ENCODE measurements around the gene OR5W2.
"Not testable (repeated sequence)": the region's sequence is repeated elsewhere in the genome, so short reads cannot be mapped to it uniquely, and the experiment has no call there.

Gene OR5W2

DNA sequence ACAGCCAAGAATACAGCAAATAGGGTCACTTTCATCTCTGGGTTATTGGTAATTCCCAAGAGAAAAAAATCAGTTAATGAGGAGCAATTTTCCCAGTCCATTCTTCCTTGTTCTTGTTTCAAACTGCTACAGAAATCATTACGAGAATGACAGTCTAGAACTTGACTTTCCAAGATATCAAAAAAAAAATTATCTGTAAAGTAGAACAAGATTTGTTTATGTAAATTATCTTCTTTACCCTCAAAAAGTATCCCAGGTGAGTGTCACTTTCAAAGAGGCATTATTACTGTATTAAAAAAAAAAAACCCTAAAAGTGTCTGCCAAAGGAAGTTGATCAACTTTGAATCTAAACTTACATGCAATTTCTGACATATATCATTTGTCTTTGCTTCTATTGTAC is at the start of gene OR5W2:
OR5W2 (minus strand) TSS at position 101 of the 400 bp plus-strand sequence; CDS start at position 101, 0 bp downstream.
- DNase-seq: no peak

DNA sequence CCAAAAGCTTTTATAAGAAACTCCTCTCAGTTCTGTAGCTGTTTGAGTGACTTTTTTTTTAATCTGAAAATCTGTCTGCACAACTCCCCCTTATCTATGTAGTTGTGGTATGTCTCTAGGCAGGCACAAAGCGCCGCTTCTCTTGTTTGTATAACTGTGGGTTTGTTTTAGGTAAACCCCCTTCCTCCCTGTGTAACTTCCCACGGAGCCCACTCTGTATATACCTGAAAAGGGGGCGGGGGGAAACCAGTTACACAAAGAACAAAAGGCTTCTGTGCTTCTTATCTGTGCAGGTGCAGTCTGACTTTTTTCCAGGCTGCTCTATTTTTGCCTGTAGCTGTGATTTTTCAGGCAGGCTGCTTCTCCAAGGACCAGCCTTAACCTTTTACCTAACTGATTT is 42.1 kb upstream of the OR5W2 start:
- DNase-seq: no peak

DNA sequence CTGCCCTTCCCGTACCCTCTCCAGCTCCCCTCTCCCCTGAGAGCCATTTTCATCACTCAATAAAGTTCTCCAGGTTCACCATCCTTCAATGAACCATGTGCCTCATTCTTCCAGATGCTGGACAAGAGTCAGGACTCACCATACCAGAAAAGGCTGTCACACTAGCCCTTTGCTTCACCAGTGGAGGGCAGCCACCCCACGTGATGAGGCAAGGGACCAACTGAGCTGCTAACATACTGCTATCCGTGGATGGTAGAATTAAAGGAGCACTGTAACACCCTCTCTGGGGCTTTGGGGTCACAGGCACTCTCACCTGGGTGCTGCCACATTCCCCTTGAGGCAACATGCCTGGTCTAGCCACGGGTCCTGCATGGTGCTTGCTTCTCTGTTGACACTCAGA is 34.9 kb upstream of the OR5W2 start:
- no peak for DNase-seq

DNA sequence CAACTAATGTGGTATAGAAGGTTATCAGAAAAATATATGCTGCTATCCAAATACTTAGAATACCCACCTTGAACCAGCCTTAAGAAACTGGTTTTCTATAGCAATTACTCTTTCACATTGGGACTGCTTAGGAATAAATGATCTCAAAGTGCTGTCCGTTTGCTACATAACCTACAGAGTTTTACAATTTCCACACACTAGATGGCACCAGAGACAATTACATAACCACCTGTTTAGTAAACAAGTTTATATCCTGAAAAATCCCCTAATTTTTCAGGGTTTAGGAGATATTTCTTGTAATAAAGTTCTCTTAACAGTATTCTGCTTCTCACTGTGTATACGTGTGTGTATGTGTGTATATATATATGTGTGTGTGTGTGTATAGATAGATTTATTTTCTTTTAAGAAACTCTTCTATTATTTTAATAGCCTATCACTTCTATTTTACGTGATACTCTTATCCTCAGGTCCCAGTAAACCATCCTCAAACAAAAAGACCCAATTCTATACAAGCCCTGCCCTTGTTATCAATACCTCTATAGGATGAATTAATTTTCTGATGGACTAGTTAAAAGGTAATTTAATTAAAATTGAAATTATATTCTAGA is 28.5 kb upstream of the OR5W2 start:
- DNase-seq: peak; percentile 59

DNA sequence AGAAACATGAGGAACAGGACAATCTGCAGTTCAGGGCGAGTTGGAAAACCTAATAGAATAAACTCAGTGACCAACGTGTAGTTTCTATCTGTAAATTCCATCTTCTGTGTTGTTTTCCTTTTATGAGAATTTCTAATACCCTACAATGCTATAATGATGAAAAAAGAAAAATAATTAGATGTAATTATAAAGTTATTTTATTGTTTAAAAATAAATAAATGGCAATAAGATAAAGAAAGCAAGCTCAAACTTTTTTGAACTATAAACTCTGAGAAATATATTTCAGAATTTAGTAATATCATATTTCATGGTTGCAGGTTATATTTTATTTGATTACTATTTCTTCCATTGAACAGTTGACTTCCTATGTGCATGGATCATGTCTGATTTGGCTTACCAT is 21.9 kb upstream of the OR5W2 start, which contains the start of gene OR5I1:
OR5I1 (minus strand) TSS at position 101 of the 400 bp plus-strand sequence; CDS start at position 101, 0 bp downstream.
- DNase-seq: no peak

DNA sequence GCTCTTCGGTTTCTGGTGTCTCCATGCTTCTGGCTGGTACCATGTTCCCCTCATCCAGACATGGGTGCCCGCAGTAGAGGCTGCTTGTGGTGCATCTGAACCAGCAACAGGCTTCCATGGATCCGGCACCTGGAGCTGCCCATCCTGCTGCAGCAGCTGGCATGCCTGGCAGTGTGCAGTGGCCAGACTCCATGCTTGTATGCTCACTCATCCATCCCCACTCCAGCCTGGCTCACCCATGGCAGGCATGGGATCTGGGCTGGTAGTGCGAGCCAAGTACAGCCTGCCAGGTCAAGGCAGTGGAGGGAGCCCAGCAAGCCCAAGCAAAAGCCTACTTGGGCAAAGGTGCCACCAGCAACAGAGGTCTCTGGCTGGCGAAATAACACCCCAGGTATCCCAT is 6.2 kb upstream of the OR5W2 start:
- no peak for DNase-seq

DNA sequence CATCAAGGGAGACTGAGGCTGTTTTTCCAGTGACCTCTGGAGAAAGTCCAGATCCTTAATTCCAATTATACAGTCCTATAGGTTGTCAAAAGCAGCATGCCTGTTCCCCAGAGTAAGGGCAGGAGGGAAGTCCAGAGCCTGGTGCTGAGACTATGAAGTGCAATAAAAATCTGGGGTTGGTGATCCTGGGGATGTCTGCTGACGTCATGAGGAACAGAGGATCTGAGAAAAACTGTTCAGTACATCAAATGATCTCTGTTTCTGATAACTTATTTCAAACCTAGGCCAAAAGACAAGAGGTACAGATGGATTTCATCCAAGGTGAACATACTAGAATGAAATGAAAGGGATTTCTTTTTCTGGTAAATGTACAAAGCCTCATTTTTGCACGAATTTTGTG is 12.1 kb downstream of the OR5W2 start:
- no peak for DNase-seq

GRCh38 chr11:55895216-55895615 is 19.2 kb downstream of the OR5W2 start:
- no peak for DNase-seq

DNA sequence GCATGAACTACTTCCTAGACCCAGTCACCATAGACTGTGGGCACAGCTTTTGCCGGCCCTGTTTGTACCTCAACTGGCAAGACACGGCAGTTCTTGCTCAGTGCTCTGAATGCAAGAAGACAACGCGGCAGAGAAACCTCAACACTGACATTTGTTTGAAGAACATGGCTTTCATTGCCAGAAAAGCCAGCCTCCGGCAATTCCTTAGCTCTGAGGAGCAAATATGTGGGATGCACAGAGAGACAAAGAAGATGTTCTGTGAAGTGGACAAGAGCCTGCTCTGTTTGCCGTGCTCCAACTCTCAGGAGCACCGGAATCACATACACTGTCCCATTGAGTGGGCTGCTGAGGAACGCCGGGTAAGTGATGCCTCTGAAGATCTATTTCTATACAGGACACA is 28.9 kb downstream of the OR5W2 start:
- not testable (repeated sequence) for DNase-seq

- DNase-seq: not testable (repeated sequence)
Observed at GRCh38 chr11:55884995-55885394, 29.4 kb downstream of the OR5W2 start.

GRCh38 chr11:55882997-55883396 is 31.4 kb downstream of the OR5W2 start, which contains the start of gene TRIM51:
Gene TRIM51, plus strand, starts transcription at chr11:55883297. Its CDS starts 2,132 bp downstream, at chr11:55885429.
- not testable (repeated sequence) for DNase-seq

DNA sequence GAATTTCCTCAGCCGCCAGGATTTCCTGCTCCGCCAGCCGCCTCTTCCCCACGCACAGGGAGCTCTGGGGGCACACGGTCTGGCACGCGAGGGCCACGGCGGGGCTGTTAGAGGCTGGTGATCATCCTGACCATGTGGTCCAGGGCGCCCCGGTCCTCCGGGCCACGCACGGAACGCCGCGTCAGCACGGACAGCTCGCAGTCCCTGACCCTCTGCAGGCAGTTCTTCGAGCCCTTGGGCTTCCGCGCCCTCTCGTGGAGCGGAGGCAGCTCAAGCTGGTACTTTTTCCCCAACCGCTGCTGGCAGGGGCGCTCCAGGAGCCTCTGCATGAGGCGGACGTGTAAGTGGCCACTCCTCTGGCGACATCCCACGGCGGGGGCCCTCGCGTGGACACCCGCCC is 41.2 kb downstream of the OR5W2 start:
- DNase-seq: not testable (repeated sequence)

- DNase-seq: not testable (repeated sequence)
Observed at GRCh38 chr11:55872731-55873130, 41.7 kb downstream of the OR5W2 start.

- DNase-seq: not testable (repeated sequence)
Observed at GRCh38 chr11:55867354-55867753, 47.0 kb downstream of the OR5W2 start.
